KG1 (cell line): ENCODE results near the gene ST6GALNAC1.

Experiments used
- DNase-seq: peaks from one replicate; lab custom pipeline; 2025; lab: John Stamatoyannopoulos, UW

The ST6GALNAC1 gene, protein sequence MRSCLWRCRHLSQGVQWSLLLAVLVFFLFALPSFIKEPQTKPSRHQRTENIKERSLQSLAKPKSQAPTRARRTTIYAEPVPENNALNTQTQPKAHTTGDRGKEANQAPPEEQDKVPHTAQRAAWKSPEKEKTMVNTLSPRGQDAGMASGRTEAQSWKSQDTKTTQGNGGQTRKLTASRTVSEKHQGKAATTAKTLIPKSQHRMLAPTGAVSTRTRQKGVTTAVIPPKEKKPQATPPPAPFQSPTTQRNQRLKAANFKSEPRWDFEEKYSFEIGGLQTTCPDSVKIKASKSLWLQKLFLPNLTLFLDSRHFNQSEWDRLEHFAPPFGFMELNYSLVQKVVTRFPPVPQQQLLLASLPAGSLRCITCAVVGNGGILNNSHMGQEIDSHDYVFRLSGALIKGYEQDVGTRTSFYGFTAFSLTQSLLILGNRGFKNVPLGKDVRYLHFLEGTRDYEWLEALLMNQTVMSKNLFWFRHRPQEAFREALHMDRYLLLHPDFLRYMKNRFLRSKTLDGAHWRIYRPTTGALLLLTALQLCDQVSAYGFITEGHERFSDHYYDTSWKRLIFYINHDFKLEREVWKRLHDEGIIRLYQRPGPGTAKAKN

GRCh38 chr17:76643553-76644148, at the start of gene ST6GALNAC1:
Gene ST6GALNAC1, minus strand, starts transcription at chr17:76643757. Its CDS starts 119 bp downstream, at chr17:76643638.
- no peak for DNase-seq

DNA sequence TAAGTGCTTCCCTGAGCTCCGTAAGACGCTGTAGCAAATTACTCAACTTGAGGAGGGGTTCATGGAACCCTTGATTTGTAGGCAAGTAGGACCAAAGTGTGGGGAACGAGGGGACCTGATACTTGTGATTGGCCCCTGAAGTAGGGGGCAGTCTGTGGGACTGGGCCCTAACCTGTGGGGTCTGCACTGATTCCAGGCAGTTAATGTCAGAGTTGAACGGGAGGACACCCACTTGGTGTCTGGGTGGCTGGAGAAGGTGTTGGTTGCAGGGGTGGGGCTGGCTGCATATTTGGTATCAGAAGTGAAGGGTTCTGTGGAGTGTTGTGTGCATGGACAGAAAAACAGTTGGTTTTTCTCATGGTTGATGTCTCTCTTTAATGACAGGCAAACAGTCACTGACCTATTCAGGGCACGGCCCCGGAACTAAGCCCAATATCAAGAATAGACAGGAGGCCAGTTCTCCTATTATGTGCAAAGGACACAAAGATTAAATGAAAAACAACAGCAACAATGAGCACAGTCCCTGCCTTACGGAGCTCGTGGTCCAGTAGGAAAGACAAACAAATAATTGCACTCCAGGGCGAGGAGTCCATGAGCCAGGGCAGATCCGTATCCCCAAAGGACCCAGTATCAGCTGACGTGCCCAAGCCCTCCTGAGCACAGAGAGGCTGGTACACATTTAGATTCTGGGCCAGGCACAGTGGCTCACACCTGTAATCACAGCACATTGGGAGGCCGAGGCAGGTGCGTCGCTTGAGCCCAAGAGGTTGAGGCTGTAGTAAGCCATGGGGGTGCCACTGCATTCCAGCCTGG, 48.0 kb upstream of the ST6GALNAC1 start:
- no peak for DNase-seq

DNA sequence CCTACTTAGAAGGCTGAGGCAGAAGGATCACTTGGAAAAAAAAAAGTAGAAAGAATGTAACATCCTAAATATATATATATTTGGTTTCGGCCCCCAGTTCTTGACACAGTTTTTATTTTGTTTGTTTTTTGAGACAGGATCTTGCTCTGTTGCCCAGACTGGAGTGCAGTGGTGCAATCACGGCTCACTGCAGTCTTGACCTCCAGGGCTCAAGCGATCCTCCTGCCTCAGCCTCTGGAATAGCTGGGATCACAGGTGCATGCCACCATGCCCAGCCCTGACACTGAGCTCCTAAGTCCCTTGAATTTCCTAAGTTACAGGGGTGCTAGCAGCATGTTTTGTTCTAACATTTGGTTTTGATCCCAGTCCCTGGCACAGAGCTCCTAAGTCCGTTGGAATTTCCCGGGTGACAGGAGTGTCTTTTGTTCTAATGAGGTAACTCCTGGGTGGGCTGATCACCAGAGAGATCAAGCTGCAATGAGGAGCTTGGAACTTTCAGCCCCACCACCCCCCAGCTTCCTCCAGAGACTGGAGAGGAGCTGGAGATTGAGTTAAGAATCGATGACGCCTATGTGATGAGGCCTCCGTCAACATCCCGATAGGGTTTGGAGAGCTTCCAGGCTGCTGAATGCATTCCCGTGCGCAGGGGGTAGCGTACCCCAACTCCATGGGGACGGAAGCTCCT, 47.2 kb upstream of the ST6GALNAC1 start:
- no peak for DNase-seq

DNA sequence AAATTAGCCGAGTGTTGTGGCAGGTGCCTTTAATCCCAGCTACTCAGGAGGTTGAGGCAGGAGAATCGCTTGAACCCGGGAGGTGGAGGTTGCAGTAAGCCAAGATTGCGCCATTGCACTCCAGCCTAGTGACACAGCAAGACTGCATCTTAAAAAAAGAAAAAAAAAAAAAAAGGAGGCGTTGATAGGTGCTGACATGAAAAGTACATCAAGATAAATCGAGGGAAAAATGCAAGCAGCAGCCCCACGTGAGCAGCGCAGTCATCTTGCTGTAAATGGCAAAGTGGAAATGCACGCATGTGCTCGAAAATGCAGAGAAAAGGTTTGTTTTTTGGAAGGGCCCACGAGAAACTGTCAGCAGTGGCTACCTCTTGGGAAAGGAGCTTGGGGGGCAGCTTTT, 46.3 kb upstream of the ST6GALNAC1 start:
- DNase-seq = no peak

DNA sequence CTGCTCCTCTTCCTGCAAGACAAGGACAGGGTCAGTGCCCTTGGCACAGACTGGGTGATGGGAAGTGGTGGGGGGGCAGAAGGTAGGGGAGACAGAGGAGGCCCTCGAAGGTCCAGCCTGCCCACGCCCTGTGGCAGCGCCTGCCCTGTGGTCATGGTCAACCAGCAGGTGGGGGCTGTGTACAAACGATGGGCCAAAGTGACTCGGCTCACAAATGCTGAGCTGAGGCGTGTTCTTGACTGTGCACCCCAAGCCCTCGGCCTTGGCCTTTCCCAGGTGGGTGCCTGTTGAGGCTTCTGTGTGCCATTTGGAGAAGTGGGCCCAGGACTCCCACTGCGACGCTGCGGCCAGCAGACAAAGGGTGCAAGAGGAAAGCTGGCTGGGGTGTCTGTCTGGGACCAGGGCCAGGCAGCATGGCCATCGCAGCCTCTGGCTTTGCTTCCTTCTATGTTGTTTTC, 44.6 kb upstream of the ST6GALNAC1 start:
- no peak for DNase-seq

- DNase-seq = no peak
These were observed 44.0 kb upstream of the ST6GALNAC1 start for GRCh38 chr17:76687298-76688164.

DNA sequence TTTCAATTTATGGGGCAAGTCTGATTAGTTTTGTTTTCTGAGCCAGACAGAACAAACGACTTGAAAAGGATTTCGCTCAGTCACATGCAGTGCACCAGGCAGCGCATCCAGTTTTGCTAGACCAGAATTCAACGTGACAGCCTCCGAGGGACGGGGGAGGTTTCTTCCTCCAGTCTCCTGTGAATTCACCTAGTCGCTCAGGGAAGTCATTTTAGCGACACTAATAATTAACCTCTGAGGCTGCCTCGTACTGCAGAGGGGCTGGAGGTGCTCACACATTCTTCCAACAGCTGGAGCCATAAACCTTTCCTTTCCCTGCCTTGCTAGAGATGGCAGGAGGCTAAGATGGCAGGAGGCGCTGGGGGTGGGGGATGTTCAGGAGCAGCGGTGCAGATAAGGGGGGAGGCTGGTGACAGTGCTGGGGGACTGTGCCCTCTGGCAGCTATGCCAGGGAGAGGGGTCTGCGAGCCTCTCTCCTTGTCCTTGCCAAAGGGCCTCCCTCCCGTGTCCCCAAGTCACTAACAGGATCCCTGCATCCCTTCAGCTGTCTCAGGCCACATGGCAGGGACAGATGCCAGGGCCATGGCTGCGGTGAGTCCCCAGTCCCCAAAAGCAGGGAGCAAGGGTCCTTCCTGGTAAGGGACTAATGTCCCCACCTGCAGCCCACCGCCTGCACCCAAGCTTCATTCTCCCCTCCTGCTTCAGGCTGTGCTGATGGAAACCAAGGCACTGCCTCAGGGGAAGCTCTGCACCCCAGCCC, 43.2 kb upstream of the ST6GALNAC1 start:
- no peak for DNase-seq

GRCh38 chr17:76685846-76686245, 42.3 kb upstream of the ST6GALNAC1 start:
- DNase-seq = no peak

DNA sequence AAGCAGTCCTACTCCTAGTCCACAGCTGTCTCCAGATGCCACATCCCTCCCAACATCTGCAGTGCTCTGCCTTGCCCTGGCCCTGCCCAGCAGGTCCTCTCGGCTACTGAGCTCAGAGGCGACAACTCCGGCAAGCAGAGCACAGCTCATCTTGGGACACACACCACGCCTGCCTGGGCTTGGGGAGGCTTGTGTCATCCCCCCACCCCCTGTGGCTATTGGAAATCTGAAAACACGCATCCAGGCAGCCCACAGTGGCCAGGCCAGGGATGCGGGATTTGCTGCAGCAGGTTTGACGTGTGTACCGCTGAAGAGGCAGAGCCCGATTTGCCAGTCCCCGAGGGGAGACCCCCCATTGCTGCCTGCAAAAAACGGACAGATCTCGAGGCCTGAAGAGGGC, 41.8 kb upstream of the ST6GALNAC1 start:
- no peak for DNase-seq

DNA sequence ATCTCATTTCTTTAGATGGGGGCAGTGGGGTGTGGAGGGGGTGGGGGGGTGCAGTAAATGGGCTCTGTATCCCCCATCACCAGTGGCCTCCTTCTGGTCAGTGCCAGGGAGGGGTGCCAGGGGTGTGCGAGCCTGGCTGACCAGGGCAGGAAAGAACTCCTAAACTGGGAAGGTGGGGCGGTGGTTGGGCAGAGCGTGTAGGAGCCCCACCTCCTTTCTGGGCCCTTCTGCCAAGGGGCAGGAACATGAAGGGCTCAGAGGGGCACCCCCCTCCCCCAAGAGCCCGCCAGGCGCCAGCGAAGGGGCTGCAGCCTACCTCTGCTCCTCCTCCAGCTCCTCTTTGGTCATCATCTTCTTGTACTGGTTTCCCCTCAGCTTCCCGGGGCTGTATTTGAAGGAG, 41.2 kb upstream of the ST6GALNAC1 start:
- no peak for DNase-seq

DNA sequence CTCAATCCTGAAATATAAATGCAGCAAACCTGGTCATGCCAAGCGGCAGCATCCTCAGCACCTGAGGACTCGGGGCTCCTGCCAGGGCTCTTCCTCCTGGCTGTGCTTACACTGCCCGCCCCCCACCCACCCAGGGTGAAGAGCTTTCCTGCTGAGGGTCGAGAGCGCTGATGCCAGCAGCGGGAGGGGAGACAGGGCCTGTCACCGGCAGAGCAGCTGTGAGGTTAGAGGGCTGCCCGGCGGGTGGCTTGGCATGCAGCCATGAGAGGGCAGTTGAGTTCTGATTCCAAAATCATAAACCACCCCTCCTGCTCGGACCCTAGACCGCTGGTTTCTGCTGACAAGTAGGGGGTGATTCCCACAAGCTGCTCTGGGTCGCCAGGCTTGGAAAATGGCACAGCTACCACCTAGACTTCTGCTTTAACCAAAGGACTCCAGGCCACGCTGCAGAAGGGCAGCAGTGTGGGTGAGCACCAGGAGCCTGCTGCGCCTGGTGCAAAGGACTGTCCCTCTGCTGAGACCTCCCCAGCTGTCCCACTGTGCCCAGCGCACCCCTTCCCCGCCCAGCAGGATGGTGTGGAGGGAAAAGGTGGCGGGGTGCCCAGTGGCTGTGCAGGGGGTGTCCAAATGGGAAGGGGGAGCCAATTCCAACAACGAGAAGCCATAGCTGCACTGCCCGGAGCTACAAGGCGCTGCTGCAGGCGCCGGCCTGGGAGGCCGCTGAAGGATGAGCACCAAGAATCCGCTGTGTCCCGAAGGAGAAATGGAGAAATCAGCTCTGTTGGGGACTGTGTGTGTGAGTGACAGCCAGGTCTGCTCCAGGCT, 40.6 kb upstream of the ST6GALNAC1 start:
- DNase-seq = no peak

- DNase-seq = no peak
These were observed 39.6 kb upstream of the ST6GALNAC1 start for GRCh38 chr17:76683011-76683755.

DNA sequence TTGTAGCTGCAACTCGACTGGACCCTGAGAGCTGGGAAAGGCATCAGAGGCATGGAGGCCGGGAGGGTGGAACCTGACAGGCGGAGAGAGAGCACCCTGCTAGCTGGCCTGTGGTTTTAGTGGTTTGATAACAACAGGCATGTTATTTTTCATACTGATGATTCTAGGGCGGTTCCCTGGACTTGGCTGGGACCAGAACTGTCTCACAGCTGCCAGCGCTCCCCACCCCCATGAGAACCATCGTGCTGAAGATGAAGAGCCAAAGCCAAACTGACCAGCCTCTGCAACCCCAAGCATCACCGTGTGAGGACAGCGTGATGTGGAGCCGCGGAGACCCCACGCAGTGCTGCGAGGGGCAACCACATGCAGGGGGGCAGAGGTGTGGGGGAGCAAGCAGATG, 38.7 kb upstream of the ST6GALNAC1 start:
- DNase-seq = no peak

GRCh38 chr17:76681222-76682137, 37.9 kb upstream of the ST6GALNAC1 start:
- DNase-seq = peak; percentile 41

DNA sequence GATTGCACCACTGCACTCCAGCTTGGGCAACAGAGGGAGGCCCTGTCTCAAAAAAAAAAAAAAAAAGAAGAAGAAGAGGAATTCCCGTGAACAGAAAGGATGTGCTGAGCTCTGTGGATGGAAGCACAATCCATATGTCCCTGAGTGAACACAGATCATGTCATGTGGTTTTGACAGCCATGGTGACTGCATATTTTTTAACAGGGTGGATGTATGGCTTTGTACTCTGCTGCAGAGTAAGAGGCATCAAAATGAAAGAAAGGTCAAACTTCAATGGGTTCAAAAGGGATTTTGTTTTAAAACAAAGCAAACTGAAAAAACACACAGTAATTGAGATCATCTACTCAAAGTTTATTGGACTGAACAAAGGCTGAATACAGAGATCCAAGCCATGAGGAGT, 35.7 kb upstream of the ST6GALNAC1 start:
- no peak for DNase-seq

DNA sequence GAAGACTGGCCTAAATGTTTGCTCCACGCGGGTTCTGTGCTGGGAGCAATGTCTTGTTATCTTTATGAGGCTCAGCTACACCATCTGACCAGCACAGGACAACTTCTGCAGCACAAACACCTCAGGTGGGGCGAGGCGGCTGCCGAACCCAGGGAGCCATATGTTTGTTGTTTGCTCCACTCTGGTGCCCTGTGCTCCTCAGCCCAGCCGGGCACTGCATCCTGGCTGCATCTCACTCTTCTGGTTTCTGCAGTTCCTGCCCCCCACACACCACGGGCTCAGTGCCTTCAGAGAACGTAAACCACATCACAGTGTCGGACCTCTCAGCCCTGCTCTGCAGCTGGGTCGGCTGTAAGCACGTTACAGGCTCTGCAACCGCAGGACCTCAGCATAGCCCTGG, 34.8 kb upstream of the ST6GALNAC1 start:
- no peak for DNase-seq

GRCh38 chr17:76677406-76677805, 33.8 kb upstream of the ST6GALNAC1 start:
- no peak for DNase-seq
